ENCODE results near the gene PIEZO2. TPM values are rescaled to one million over a fixed set of nuclear protein-coding genes. Genes with fewer than 3 reads are reported as not detected.
"Not testable (repeated sequence)": the region's sequence is repeated elsewhere in the genome, so short reads cannot be mapped to it uniquely, and the experiment has no call there.

The PIEZO2 gene
- total and polyA plus RNA-seq, 4 donors: 2.6 to 233 (median 18.8) TPM

GRCh38 chr18:11176481-11176881, 27.1 kb upstream of the PIEZO2 start:
- H3K27me3 ChIP-seq (ENCODE audit: control insufficient read depth in 3 of 3, insufficient read depth in 3 of 3, low read length in 2 of 3): no peaks in the 10 kb centered on the region
- DNase-seq (no peak), ATAC-seq (ENCODE audit: insufficient read depth, low FRiP score) (no peak)
- no peak overlapping the region for H3K9ac ChIP-seq (ENCODE audit: insufficient read depth in 1 of 2, low read length in 2 of 2)
- no peak for TF ChIP-seq CTCF (IDR thresholded peaks at IDR 0.05; ENCODE audit: control extremely low read depth, extremely low read depth)
- H3K4me3 ChIP-seq: no peak overlapping the region
- H3K36me3 ChIP-seq (ENCODE audit: control insufficient read depth in 4 of 4, insufficient read depth in 4 of 4, low read length in 4 of 4): no peaks in the 10 kb centered on the region
- no peak overlapping the region for H3K27ac ChIP-seq (ENCODE audit: low read depth in 1 of 2, low read length in 1 of 2)
- no peaks in the 10 kb centered on the region for H3K9me3 ChIP-seq (ENCODE audit: control insufficient read depth in 4 of 4, insufficient read depth in 3 of 4, low read length in 3 of 4)
- peaks cover 0 to 10% (median 0%) of the 10 kb centered on the region in 5 donors for H3K4me1 ChIP-seq (ENCODE audit: control insufficient read depth in 5 of 5, insufficient read depth in 5 of 5, low read length in 5 of 5)
- WGBS, 2 donors: 70 to 74% methylated on average over 3 of the region's 3 CpGs

- Histone ChIP-seq H3K27ac (ENCODE audit: low read depth in 1 of 2, low read length in 1 of 2) (no peak overlapping the region), H3K4me1 (ENCODE audit: control insufficient read depth in 5 of 5, insufficient read depth in 5 of 5, low read length in 5 of 5) (peaks cover 0 to 10% (median 0%) of the 10 kb centered on the region in 5 donors), H3K27me3 (ENCODE audit: control insufficient read depth in 3 of 3, insufficient read depth in 3 of 3, low read length in 2 of 3) (no peaks in the 10 kb centered on the region), H3K4me3 (no peak overlapping the region), H3K9me3 (ENCODE audit: control insufficient read depth in 4 of 4, insufficient read depth in 3 of 4, low read length in 3 of 4) (no peaks in the 10 kb centered on the region), H3K9ac (ENCODE audit: insufficient read depth in 1 of 2, low read length in 2 of 2) (no peak overlapping the region), H3K36me3 (ENCODE audit: control insufficient read depth in 4 of 4, insufficient read depth in 4 of 4, low read length in 4 of 4) (no peaks in the 10 kb centered on the region)
- WGBS, 2 donors: 61 to 74% methylated on average over 5 of the region's 5 CpGs
- TF ChIP-seq CTCF (IDR thresholded peaks at IDR 0.05; ENCODE audit: control extremely low read depth, extremely low read depth): no peak
- DNase-seq (no peak), ATAC-seq (ENCODE audit: insufficient read depth, low FRiP score) (no peak)
Observed at GRCh38 chr18:11175266-11175979, 26.1 kb upstream of the PIEZO2 start.

GRCh38 chr18:11174179-11174578, 24.8 kb upstream of the PIEZO2 start:
- WGBS, 2 donors: 89 to 92% methylated on average over 11 of the region's 11 CpGs
- H3K4me3 ChIP-seq; H3K27me3 ChIP-seq (ENCODE audit: control insufficient read depth in 3 of 3, insufficient read depth in 3 of 3, low read length in 2 of 3); H3K36me3 ChIP-seq (ENCODE audit: control insufficient read depth in 4 of 4, insufficient read depth in 4 of 4, low read length in 4 of 4); ATAC-seq (ENCODE audit: insufficient read depth, low FRiP score); H3K27ac ChIP-seq (ENCODE audit: low read depth in 1 of 2, low read length in 1 of 2); H3K9me3 ChIP-seq (ENCODE audit: control insufficient read depth in 4 of 4, insufficient read depth in 3 of 4, low read length in 3 of 4); DNase-seq; H3K9ac ChIP-seq (ENCODE audit: insufficient read depth in 1 of 2, low read length in 2 of 2); H3K4me1 ChIP-seq (ENCODE audit: control insufficient read depth in 5 of 5, insufficient read depth in 5 of 5, low read length in 5 of 5): not testable (repeated sequence)

GRCh38 chr18:11167778-11168177, 18.4 kb upstream of the PIEZO2 start:
- H3K4me1 ChIP-seq (ENCODE audit: control insufficient read depth in 5 of 5, insufficient read depth in 5 of 5, low read length in 5 of 5): peaks cover 0 to 5% (median 0%) of the 10 kb centered on the region in 5 donors
- no peaks in the 10 kb centered on the region for H3K9me3 ChIP-seq (ENCODE audit: control insufficient read depth in 4 of 4, insufficient read depth in 3 of 4, low read length in 3 of 4)
- no peak overlapping the region for H3K4me3 ChIP-seq
- H3K36me3 ChIP-seq (ENCODE audit: control insufficient read depth in 4 of 4, insufficient read depth in 4 of 4, low read length in 4 of 4): no peaks in the 10 kb centered on the region
- no peak overlapping the region for H3K9ac ChIP-seq (ENCODE audit: insufficient read depth in 1 of 2, low read length in 2 of 2)
- WGBS, 2 donors: 95 to 100% methylated on average over 1 of the region's 1 CpG
- TF ChIP-seq CTCF (IDR thresholded peaks at IDR 0.05; ENCODE audit: control extremely low read depth, extremely low read depth): no peak
- ATAC-seq (ENCODE audit: insufficient read depth, low FRiP score): no peak
- H3K27ac ChIP-seq (ENCODE audit: low read depth in 1 of 2, low read length in 1 of 2): no peak overlapping the region
- no peaks in the 10 kb centered on the region for H3K27me3 ChIP-seq (ENCODE audit: control insufficient read depth in 3 of 3, insufficient read depth in 3 of 3, low read length in 2 of 3)
- DNase-seq: no peak
